CD14-positive monocyte (primary cell): ENCODE measurements around the gene GALNTL6. TPM values are rescaled to one million over a fixed set of nuclear protein-coding genes. Genes with fewer than 3 reads are reported as not detected.

Source experiments
- DNase-seq, 3 donors: peaks; one replicate each; pipeline ENCODE4 v3.0.0-alpha.2; 2011 to 2022
- H2AFZ ChIP-seq: 2 replicates; pipeline ENCODE4 v1.6.0; 2012; ENCODE audit warnings: mild to moderate bottlenecking, low read depth, low read length, inconsistent platforms; ENCODE audit not compliant: insufficient read depth, poor library complexity, severe bottlenecking
- H3K27ac ChIP-seq, 2 donors: 1 replicate in 1 of 2; 2 replicates in 1 of 2; pipeline ENCODE4 v1.5.1; 2012 to 2013; ENCODE audit warnings: low read length in 2 of 2, control low read depth in 1 of 2, inconsistent platforms in 1 of 2, low read depth in 1 of 2, mild to moderate bottlenecking in 1 of 2
- H3K27me3 ChIP-seq, 2 donors: one replicate each; pipeline versions ENCODE4 v1.6.0 to v1.6.1; 2011 to 2013; ENCODE audit warnings: low read length in 2 of 2; ENCODE audit not compliant: control insufficient read depth in 2 of 2, insufficient read depth in 2 of 2
- H3K36me3 ChIP-seq, 2 donors: replicated peaks in 1 of 2; 1 replicate in 1 of 2; 2 replicates in 1 of 2; pipeline versions ENCODE4 v1.5.1 to v1.6.1; 2012 to 2013; ENCODE audit warnings: low read length in 2 of 2, control low read depth in 1 of 2, inconsistent platforms in 1 of 2, mild to moderate bottlenecking in 1 of 2; ENCODE audit not compliant: insufficient read depth in 2 of 2, control insufficient read depth in 1 of 2
- H3K4me1 ChIP-seq, 2 donors: 1 replicate in 1 of 2; 2 replicates in 1 of 2; pipeline versions ENCODE4 v1.5.1 to v1.6.1; 2012 to 2013; ENCODE audit warnings: low read length in 2 of 2, control low read depth in 1 of 2, inconsistent platforms in 1 of 2, mild to moderate bottlenecking in 1 of 2, moderate library complexity in 1 of 2; ENCODE audit not compliant: insufficient read depth in 2 of 2, control insufficient read depth in 1 of 2
- H3K4me2 ChIP-seq: replicated peaks from 2 replicates; pipeline ENCODE3; 2012; ENCODE audit warnings: low read length, moderate library complexity, mild to moderate bottlenecking; ENCODE audit not compliant: poor library complexity, severe bottlenecking; ENCODE audit errors: extremely low read depth
- H3K4me3 ChIP-seq, 3 experiments: fragments of 200-600 bp in 1 of 3; sonication (generic) in 1 of 3; replicated peaks in 1 of 3; 1 replicate in 2 of 3; 2 replicates in 1 of 3; pipeline ENCODE4 v1.5.1; 2011 to 2013; ENCODE audit warnings: low read length in 3 of 3, mild to moderate bottlenecking in 3 of 3, control low read depth in 2 of 3, low read depth in 2 of 3, inconsistent platforms in 1 of 3, moderate library complexity in 1 of 3
- H3K79me2 ChIP-seq: 2 replicates; pipeline ENCODE4 v1.6.0; 2012; ENCODE audit warnings: mild to moderate bottlenecking, control low read depth, inconsistent platforms, low read length, moderate library complexity; ENCODE audit not compliant: insufficient read depth
- H3K9ac ChIP-seq: 2 replicates; pipeline ENCODE4 v1.6.0; 2017; ENCODE audit warnings: low read length, mild to moderate bottlenecking; ENCODE audit not compliant: insufficient read depth, poor library complexity, severe bottlenecking
- H3K9me3 ChIP-seq, 2 donors: replicated peaks in 1 of 2; 1 replicate in 1 of 2; 2 replicates in 1 of 2; pipeline versions ENCODE4 v1.5.1 to v1.6.1; 2012 to 2013; ENCODE audit warnings: low read length in 2 of 2, control low read depth in 1 of 2; ENCODE audit not compliant: control insufficient read depth in 1 of 2, insufficient read depth in 1 of 2
- H4K20me1 ChIP-seq: 2 replicates; pipeline ENCODE4 v1.6.0; 2012; ENCODE audit warnings: mild to moderate bottlenecking, low read length, control low read depth, moderate library complexity; ENCODE audit not compliant: insufficient read depth
- H3K27ac Mint-ChIP-seq, 7 donors: one replicate each; pipeline ENCODE4 v1.8.0; 2020; ENCODE audit warnings: mild to moderate bottlenecking in 7 of 7, mixed read lengths in 7 of 7, moderate library complexity in 6 of 7, inconsistent platforms in 2 of 7
- H3K27me3 Mint-ChIP-seq, 3 donors: one replicate each; pipeline ENCODE4 v1.8.0; 2021 to 2022; ENCODE audit warnings: low read depth in 3 of 3, mild to moderate bottlenecking in 3 of 3, mixed read lengths in 3 of 3, moderate library complexity in 3 of 3, inconsistent platforms in 1 of 3
- H3K36me3 Mint-ChIP-seq, 2 donors: one replicate each; pipeline ENCODE4 v1.8.0; 2020; ENCODE audit warnings: mixed read lengths in 2 of 2, inconsistent platforms in 1 of 2, mild to moderate bottlenecking in 1 of 2
- H3K4me1 Mint-ChIP-seq: one replicate; pipeline ENCODE4 v1.8.0; 2020; ENCODE audit warnings: mild to moderate bottlenecking, mixed read lengths
- H3K4me3 Mint-ChIP-seq, 2 donors: one replicate each; pipeline ENCODE4 v1.8.0; 2020; ENCODE audit warnings: mild to moderate bottlenecking in 2 of 2, mixed read lengths in 2 of 2, moderate library complexity in 1 of 2
- H3K9me3 Mint-ChIP-seq, 7 donors: one replicate each; pipeline ENCODE4 v1.8.0; 2020 to 2022; ENCODE audit warnings: mixed read lengths in 7 of 7, mild to moderate bottlenecking in 6 of 7, moderate library complexity in 6 of 7, inconsistent platforms in 2 of 7
- WGBS: methylation state at CpG from one replicate; pipeline ENCODE4 v1.1.5; 2013; ENCODE audit warnings: missing lambda C conversion rate; ENCODE audit not compliant: insufficient coverage; 5-methylcytosine and 5-hydroxymethylcytosine counted together
- intact Hi-C, 2 donors: fragments of 100-400 bp; cut with micrococcal nuclease; formaldehyde crosslinking; loops; one replicate each; pipeline versions ENCODE4 v1.15.0 to v1.15.1; 2023
- polyA plus RNA-seq, 3 donors: library from polyadenylated mRNA; depleted of rRNA in 1 of 3; unstranded in 2 of 3; stranded (reverse) in 1 of 3; fragments of 300-500 nt in 2 of 3; fragments of >200 nt in 1 of 3; fragmentation: Illumina TruSeq in 2 of 3; gene quantifications; 1 replicate in 2 of 3; 2 replicates in 1 of 3; pipeline ENCODE4 v1.2.3, GENCODE V29; 2012 to 2021
- TF ChIP-seq, protein P1 (sequence below): fragments of 200-600 bp; IDR thresholded peaks from one replicate; pipeline ENCODE4 v1.8.0; 2022; ENCODE audit warnings: antibody characterized with exemption, mild to moderate bottlenecking

Gene GALNTL6
- polyA plus RNA-seq, 3 donors, result 0.05 TPM; not detected in 2

DNA sequence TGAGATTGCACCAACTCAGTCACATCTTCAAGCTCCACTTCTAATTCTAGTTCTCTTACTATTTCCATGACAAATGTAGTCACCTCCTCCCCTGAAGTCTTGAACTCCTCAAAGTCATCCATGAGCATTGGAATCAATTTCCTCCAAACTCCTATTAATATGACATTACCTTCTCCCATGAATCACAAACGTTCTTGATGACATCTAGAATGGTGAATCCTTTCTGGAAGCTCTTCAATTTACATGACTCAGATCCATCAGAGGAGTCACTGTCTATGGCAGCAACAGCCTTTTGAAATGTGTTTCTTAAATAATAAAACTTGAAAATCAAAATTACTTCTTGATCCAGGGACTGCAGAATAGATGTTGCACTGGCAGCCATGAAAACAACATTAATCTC, 34.5 kb downstream of the GALNTL6 start:
- Histone ChIP-seq H3K4me3 (no peak overlapping the region), H3K27me3 (no peaks in the 10 kb centered on the region), H4K20me1 (no peaks in the 10 kb centered on the region), H3K79me2 (no peaks in the 10 kb centered on the region), H3K4me2 (no peak overlapping the region), H3K9me3 (no peaks in the 10 kb centered on the region), H3K4me1 (no peaks in the 10 kb centered on the region), H2AFZ (no peak overlapping the region), H3K36me3 (no peaks in the 10 kb centered on the region), H3K27ac (no peak overlapping the region), H3K9ac (no peak overlapping the region)
- H3K27ac Mint-ChIP-seq, result no peak overlapping the region
- H3K9me3 Mint-ChIP-seq, result no peaks in the 10 kb centered on the region
- no peaks in the 10 kb centered on the region for H3K4me1 Mint-ChIP-seq
- TF ChIP-seq, protein P1, sequence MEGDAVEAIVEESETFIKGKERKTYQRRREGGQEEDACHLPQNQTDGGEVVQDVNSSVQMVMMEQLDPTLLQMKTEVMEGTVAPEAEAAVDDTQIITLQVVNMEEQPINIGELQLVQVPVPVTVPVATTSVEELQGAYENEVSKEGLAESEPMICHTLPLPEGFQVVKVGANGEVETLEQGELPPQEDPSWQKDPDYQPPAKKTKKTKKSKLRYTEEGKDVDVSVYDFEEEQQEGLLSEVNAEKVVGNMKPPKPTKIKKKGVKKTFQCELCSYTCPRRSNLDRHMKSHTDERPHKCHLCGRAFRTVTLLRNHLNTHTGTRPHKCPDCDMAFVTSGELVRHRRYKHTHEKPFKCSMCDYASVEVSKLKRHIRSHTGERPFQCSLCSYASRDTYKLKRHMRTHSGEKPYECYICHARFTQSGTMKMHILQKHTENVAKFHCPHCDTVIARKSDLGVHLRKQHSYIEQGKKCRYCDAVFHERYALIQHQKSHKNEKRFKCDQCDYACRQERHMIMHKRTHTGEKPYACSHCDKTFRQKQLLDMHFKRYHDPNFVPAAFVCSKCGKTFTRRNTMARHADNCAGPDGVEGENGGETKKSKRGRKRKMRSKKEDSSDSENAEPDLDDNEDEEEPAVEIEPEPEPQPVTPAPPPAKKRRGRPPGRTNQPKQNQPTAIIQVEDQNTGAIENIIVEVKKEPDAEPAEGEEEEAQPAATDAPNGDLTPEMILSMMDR, result no peak
- DNase-seq, result no peak
- H3K36me3 Mint-ChIP-seq, result no peaks in the 10 kb centered on the region
- H3K4me3 Mint-ChIP-seq, result no peak overlapping the region
- WGBS, result no CpG with 5 or more reads among the region's 1 CpG
- H3K27me3 Mint-ChIP-seq, result no peaks in the 10 kb centered on the region
- intact Hi-C loops, result no loop called here

DNA sequence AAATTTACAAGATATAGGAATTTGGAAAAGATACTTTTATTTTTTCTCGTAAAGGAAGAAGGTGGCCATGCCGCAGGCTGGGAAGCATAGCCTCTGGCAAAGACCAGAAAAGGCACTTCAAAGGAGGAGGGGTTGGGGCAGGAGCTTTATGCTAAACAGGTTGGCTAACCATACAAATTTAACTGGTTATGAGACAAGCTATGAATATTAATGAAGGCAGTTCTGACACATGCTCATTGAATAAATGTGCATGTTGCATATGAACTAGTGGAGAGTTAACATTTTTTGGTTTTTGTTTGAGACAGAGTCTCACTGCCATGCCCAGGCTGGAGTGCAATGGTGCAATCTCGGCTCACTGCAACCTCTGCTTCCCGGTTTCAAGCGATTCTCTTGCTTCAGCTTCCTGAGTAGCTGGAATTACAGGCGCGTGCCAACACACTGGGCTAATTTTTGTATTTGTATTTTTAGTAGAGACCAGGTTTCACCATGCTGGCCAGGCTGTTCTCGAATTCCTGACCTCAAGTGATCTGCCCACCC, 36.5 kb downstream of the GALNTL6 start:
- Histone ChIP-seq H3K4me3 (no peak overlapping the region), H3K9ac (no peak overlapping the region), H4K20me1 (no peaks in the 10 kb centered on the region), H3K4me2 (no peak overlapping the region), H3K4me1 (no peaks in the 10 kb centered on the region), H3K36me3 (no peaks in the 10 kb centered on the region), H3K27me3 (no peaks in the 10 kb centered on the region), H3K27ac (no peak overlapping the region), H2AFZ (no peak overlapping the region), H3K9me3 (no peaks in the 10 kb centered on the region), H3K79me2 (no peaks in the 10 kb centered on the region)
- no peak overlapping the region for H3K4me3 Mint-ChIP-seq
- H3K27ac Mint-ChIP-seq, result no peak overlapping the region
- H3K4me1 Mint-ChIP-seq, result no peaks in the 10 kb centered on the region
- 75% methylated on average over 3 of the region's 8 CpGs for WGBS
- peaks cover 0 to 5% (median 0%) of the 10 kb centered on the region in 7 donors for H3K9me3 Mint-ChIP-seq
- no peaks in the 10 kb centered on the region for H3K36me3 Mint-ChIP-seq
- no peak for DNase-seq
- intact Hi-C loops, result no loop called here
- H3K27me3 Mint-ChIP-seq, result no peaks in the 10 kb centered on the region
- TF ChIP-seq, protein P1, result no peak
